H1 (cell line): Measurements from ENCODE around the gene MAPK9. TPM values are rescaled to one million over a fixed set of nuclear protein-coding genes. Genes with fewer than 3 reads are reported as not detected.

Experiments
- CTCF ChIA-PET: fragments of 300-600 bp; sonication (Branson Sonifier 250); formaldehyde crosslinking; loops from one replicate; lab custom pipeline; 2021; ENCODE audit not compliant: partially characterized antibody; lab: Charles Lee
- POLR2A ChIA-PET: fragments of 300-600 bp; sonication (Branson Sonifier 250); formaldehyde crosslinking; loops from one replicate; lab custom pipeline; 2021; ENCODE audit warnings: inconsistent platforms; ENCODE audit not compliant: partially characterized antibody; lab: Charles Lee
- DNase-seq, 2 experiments: peaks; one replicate each; pipeline versions ENCODE4 v3.0.0 to v3.0.0-alpha.2; 2010 to 2022; ENCODE audit warnings: low spot score in 2 of 2, low read depth in 1 of 2, mixed read lengths in 1 of 2
- FAIRE-seq: peaks from 2 replicates; lab custom pipeline; 2011; peaks lifted over from hg19 to GRCh38; lab: Jason Lieb, UNC
- H2AFZ ChIP-seq: 2 replicates; pipeline ENCODE4 v1.8.1; 2012; ENCODE audit warnings: low read length, inconsistent platforms
- H2AK5ac ChIP-seq: 2 replicates; pipeline ENCODE4 v1.6.1; 2013; ENCODE audit warnings: low read depth, low read length
- H2BK120ac ChIP-seq: replicated peaks from 2 replicates; pipeline ENCODE3; 2013; ENCODE audit warnings: low read depth, low read length, inconsistent platforms
- H2BK12ac ChIP-seq: 2 replicates; pipeline ENCODE4 v1.6.1; 2013; ENCODE audit warnings: low read depth, low read length
- H2BK15ac ChIP-seq: 2 replicates; pipeline ENCODE4 v1.6.1; 2013; ENCODE audit warnings: low read length
- H2BK20ac ChIP-seq: 2 replicates; pipeline ENCODE4 v1.6.1; 2013; ENCODE audit warnings: low read length
- H2BK5ac ChIP-seq: 2 replicates; pipeline ENCODE4 v1.6.1; 2013; ENCODE audit warnings: low read depth, low read length
- H3K14ac ChIP-seq: 2 replicates; pipeline ENCODE4 v1.6.1; 2013; ENCODE audit warnings: inconsistent platforms; ENCODE audit not compliant: insufficient read length
- H3K18ac ChIP-seq: 2 replicates; pipeline ENCODE4 v1.6.1; 2013; ENCODE audit warnings: low read length; ENCODE audit errors: extremely low read depth
- H3K23ac ChIP-seq: 2 replicates; pipeline ENCODE4 v1.6.1; 2013; ENCODE audit warnings: inconsistent platforms; ENCODE audit not compliant: insufficient read length
- H3K23me2 ChIP-seq: 2 replicates; pipeline ENCODE4 v1.6.1; 2013; ENCODE audit warnings: low read depth, low read length
- H3K27ac ChIP-seq: 2 replicates; pipeline ENCODE4 v1.6.1; 2011; ENCODE audit warnings: low read depth, low read length, inconsistent platforms
- H3K27me3 ChIP-seq, 4 experiments: replicated peaks in 1 of 4; 1 replicate in 1 of 4; 2 replicates in 3 of 4; pipeline versions ENCODE4 v1.6.1 to v1.8.1; 2011 to 2013; ENCODE audit warnings: low read length in 3 of 4, mild to moderate bottlenecking in 3 of 4, inconsistent platforms in 2 of 4, mixed read lengths in 2 of 4, moderate library complexity in 1 of 4; ENCODE audit not compliant: control insufficient read depth in 3 of 4, insufficient read depth in 3 of 4; ENCODE audit errors: extremely low read depth in 1 of 4
- H3K36me3 ChIP-seq, 4 experiments: 2 replicates each; pipeline versions ENCODE4 v1.6.1 to v1.8.1; 2011 to 2013; ENCODE audit warnings: mild to moderate bottlenecking in 4 of 4, low read length in 3 of 4, moderate library complexity in 2 of 4, control low read depth in 1 of 4, inconsistent platforms in 1 of 4; ENCODE audit not compliant: insufficient read depth in 4 of 4, control insufficient read depth in 2 of 4
- H3K4ac ChIP-seq: replicated peaks from 2 replicates; pipeline ENCODE3; 2013; ENCODE audit warnings: low read length, low read depth, mixed read lengths, inconsistent platforms; ENCODE audit not compliant: insufficient read length
- H3K4me1 ChIP-seq, 4 experiments: replicated peaks in 1 of 4; 1 replicate in 1 of 4; 2 replicates in 3 of 4; pipeline versions ENCODE4 v1.6.1 to v1.8.1; 2011 to 2013; ENCODE audit warnings: low read length in 3 of 4, inconsistent platforms in 2 of 4, mixed read lengths in 1 of 4; ENCODE audit not compliant: insufficient read depth in 4 of 4, control insufficient read depth in 3 of 4
- H3K4me2 ChIP-seq, 2 experiments: 2 replicates each; pipeline versions ENCODE4 v1.6.1 to v1.8.1; 2011 to 2013; ENCODE audit warnings: low read depth in 2 of 2, low read length in 2 of 2, control low read depth in 1 of 2, inconsistent platforms in 1 of 2, mild to moderate bottlenecking in 1 of 2; ENCODE audit not compliant: insufficient read depth in 1 of 2
- H3K4me3 ChIP-seq, 4 experiments: fragments of 200-600, 300-600 bp in 1 of 4; sonication (generic), shearing (Covaris generic), sonication (Bioruptor Twin) in 1 of 4; 2 replicates each; pipeline versions ENCODE4 v1.5.1 to v1.8.1; 2011 to 2016; ENCODE audit warnings: low read length in 4 of 4, low read depth in 3 of 4, control low read depth in 2 of 4, inconsistent platforms in 2 of 4, mild to moderate bottlenecking in 2 of 4, mixed read lengths in 1 of 4, moderate library complexity in 1 of 4; ENCODE audit not compliant: insufficient read depth in 2 of 4; ENCODE audit errors: extremely low read depth in 1 of 4
- H3K56ac ChIP-seq: replicated peaks from 2 replicates; pipeline ENCODE3; 2013; ENCODE audit warnings: low read depth, mild to moderate bottlenecking, mixed read lengths, low read length, inconsistent platforms; ENCODE audit not compliant: insufficient read length
- H3K79me1 ChIP-seq: 2 replicates; pipeline ENCODE4 v1.6.1; 2013; ENCODE audit warnings: low read depth, low read length, control low read depth
- H3K79me2 ChIP-seq, 2 experiments: 2 replicates each; pipeline versions ENCODE4 v1.6.1 to v1.8.1; 2012 to 2013; ENCODE audit warnings: low read length in 2 of 2, mild to moderate bottlenecking in 2 of 2, inconsistent platforms in 1 of 2; ENCODE audit not compliant: insufficient read depth in 2 of 2, control insufficient read depth in 1 of 2
- H3K9ac ChIP-seq, 4 experiments: replicated peaks in 1 of 4; 1 replicate in 1 of 4; 2 replicates in 3 of 4; pipeline versions ENCODE4 v1.6.1 to v1.8.1; 2011 to 2013; ENCODE audit warnings: low read depth in 3 of 4, low read length in 3 of 4, control low read depth in 2 of 4, mild to moderate bottlenecking in 2 of 4, moderate library complexity in 2 of 4, inconsistent platforms in 1 of 4; ENCODE audit errors: extremely low read depth in 1 of 4
- H3K9me3 ChIP-seq, 2 experiments: 2 replicates each; pipeline versions ENCODE4 v1.6.1 to v1.8.1; 2012 to 2013; ENCODE audit warnings: mild to moderate bottlenecking in 2 of 2, moderate library complexity in 2 of 2, control low read depth in 1 of 2, inconsistent platforms in 1 of 2, low read depth in 1 of 2, low read length in 1 of 2, mixed read lengths in 1 of 2; ENCODE audit not compliant: insufficient read depth in 2 of 2
- H4K20me1 ChIP-seq, 2 experiments: replicated peaks in 1 of 2; 2 replicates each; pipeline versions ENCODE3 to v1.8.1; 2011 to 2013; ENCODE audit warnings: inconsistent platforms in 2 of 2, low read length in 2 of 2, mild to moderate bottlenecking in 1 of 2; ENCODE audit not compliant: insufficient read depth in 2 of 2, control insufficient read depth in 1 of 2
- H4K5ac ChIP-seq: 2 replicates; pipeline ENCODE4 v1.6.1; 2013; ENCODE audit warnings: low read length, low read depth, mixed read lengths, inconsistent platforms; ENCODE audit not compliant: insufficient read length
- H4K8ac ChIP-seq: 2 replicates; pipeline ENCODE4 v1.8.0; 2013; ENCODE audit warnings: mild to moderate bottlenecking, moderate library complexity, low read length, inconsistent platforms; ENCODE audit not compliant: insufficient read depth; ENCODE audit errors: extremely low read depth
- H4K91ac ChIP-seq: replicated peaks from 2 replicates; pipeline ENCODE3; 2013; ENCODE audit warnings: low read length, mixed read lengths, inconsistent platforms; ENCODE audit not compliant: insufficient read length
- CTBP2 ChIP-seq: IDR thresholded peaks from 2 replicates; pipeline ENCODE4 v1.7.0; 2011; ENCODE audit warnings: borderline replicate concordance, mild to moderate bottlenecking, moderate library complexity, mixed read lengths, low read length; ENCODE audit not compliant: insufficient read depth, insufficient read length
- WGBS, 2 experiments: shearing (Covaris generic) in 1 of 2; methylation state at CpG; one replicate each; pipeline versions ENCODE4 v1.1.6 to v1.1.7; 2013 to 2015; ENCODE audit warnings: low lambda C conversion rate in 2 of 2, mixed read lengths in 2 of 2, inconsistent platforms in 1 of 2, low coverage in 1 of 2, missing lambda C conversion rate in 1 of 2; ENCODE audit not compliant: insufficient replicate concordance in 2 of 2, insufficient coverage in 1 of 2, insufficient read length in 1 of 2; ENCODE audit errors: extremely low coverage in 1 of 2, missing lambda C conversion rate in 1 of 2; 5-methylcytosine and 5-hydroxymethylcytosine counted together
- polyA plus RNA-seq, 7 experiments: library from polyadenylated mRNA; depleted of rRNA in 3 of 7; stranded (reverse) in 5 of 7; unstranded in 2 of 7; fragments of >200 nt in 5 of 7; fragments of 200-250 nt in 2 of 7; gene quantifications; 1 replicate in 5 of 7; 2 replicates in 1 of 7; 4 replicates in 1 of 7; pipeline versions ENCODE4 v1.2.1 to v1.2.3, GENCODE V29; 2011 to 2013; ENCODE audit warnings: missing spikeins in 2 of 7, mixed read lengths in 2 of 7
- total RNA-seq: library from RNA; stranded (reverse); fragmentation: NEBNext Ultra II Directional; extraction: Animal tissue kit (Norgen Biotek cat#: 25700); gene quantifications from 2 replicates; pipeline ENCODE4 v1.2.1, GENCODE V29; 2021

MAPK9 gene
- total and polyA plus RNA-seq, 2 of the 8 experiments (the other 6 are each of a cell fraction or from before 2014, with no cell fraction given) = 22.3 to 43.7 TPM

- H3K4me2 ChIP-seq = no peak overlapping the region
- H4K8ac ChIP-seq = no peak overlapping the region
- no peak overlapping the region for H2BK120ac ChIP-seq
- H3K36me3 ChIP-seq = no peaks in the 10 kb centered on the region
- H2AK5ac ChIP-seq = no peak overlapping the region
- H3K9me3 ChIP-seq = peaks cover 2 to 8% of the 10 kb centered on the region in 2 experiments; a peak in 3 of 4 replicates
- H2BK5ac ChIP-seq = no peak overlapping the region
- ChIA-PET POLR2A (interaction anchor here (0.6 kb wide), 1 partner anchor 545 kb away, joined by 3 read pairs; no protein-coding TSS in a partner anchor), CTCF (interaction anchor here (0.6 kb wide), 1 partner anchor 956 kb away, joined by 3 read pairs; no protein-coding TSS in a partner anchor)
- H3K79me1 ChIP-seq = no peaks in the 10 kb centered on the region
- no peaks in the 10 kb centered on the region; a peak in 1 of 7 replicates for H3K27me3 ChIP-seq
- no peak overlapping the region for H3K56ac ChIP-seq
- no peak overlapping the region for H2BK20ac ChIP-seq
- no peak for DNase-seq
- no peak overlapping the region for H2AFZ ChIP-seq
- H3K79me2 ChIP-seq = no peaks in the 10 kb centered on the region
- no peak overlapping the region for H2BK12ac ChIP-seq
- no peak overlapping the region for H3K9ac ChIP-seq
- H3K4ac ChIP-seq = no peak overlapping the region
- H3K4me3 ChIP-seq = no peak overlapping the region
- peaks cover 0 to 9% of the 10 kb centered on the region in 2 experiments for H4K20me1 ChIP-seq
- H4K91ac ChIP-seq = no peak overlapping the region
- H4K5ac ChIP-seq = no peak overlapping the region
- TF ChIP-seq CTBP2 = no peak
- no peak overlapping the region for H3K14ac ChIP-seq
- no peak overlapping the region for H2BK15ac ChIP-seq
- H3K23ac ChIP-seq = no peak overlapping the region
- FAIRE-seq = no peak
- 93% methylated on average over 34 of the region's 34 CpGs; no CpG with 5 or more reads in 1 of the 2 experiments for WGBS, 2 experiments
- H3K18ac ChIP-seq = no peak overlapping the region
- H3K4me1 ChIP-seq = no peaks in the 10 kb centered on the region; a peak in 1 of 7 replicates
- H3K23me2 ChIP-seq = peaks cover 7% of the 10 kb centered on the region
- H3K27ac ChIP-seq = no peak overlapping the region
Measured at GRCh38 chr5:180215783-180216630, 75.9 kb downstream of the MAPK9 start.
